Measurements from ENCODE around the gene ALDH3B2.

Gene ALDH3B2

GRCh38 chr11:67666676-67667489, 7.5 kb downstream of the ALDH3B2 start:
- no peak overlapping the region for H3K27ac ChIP-seq
- TF ChIP-seq ZFX (IDR thresholded peaks at IDR 0.05): no peak
- TF ChIP-seq, protein P1, sequence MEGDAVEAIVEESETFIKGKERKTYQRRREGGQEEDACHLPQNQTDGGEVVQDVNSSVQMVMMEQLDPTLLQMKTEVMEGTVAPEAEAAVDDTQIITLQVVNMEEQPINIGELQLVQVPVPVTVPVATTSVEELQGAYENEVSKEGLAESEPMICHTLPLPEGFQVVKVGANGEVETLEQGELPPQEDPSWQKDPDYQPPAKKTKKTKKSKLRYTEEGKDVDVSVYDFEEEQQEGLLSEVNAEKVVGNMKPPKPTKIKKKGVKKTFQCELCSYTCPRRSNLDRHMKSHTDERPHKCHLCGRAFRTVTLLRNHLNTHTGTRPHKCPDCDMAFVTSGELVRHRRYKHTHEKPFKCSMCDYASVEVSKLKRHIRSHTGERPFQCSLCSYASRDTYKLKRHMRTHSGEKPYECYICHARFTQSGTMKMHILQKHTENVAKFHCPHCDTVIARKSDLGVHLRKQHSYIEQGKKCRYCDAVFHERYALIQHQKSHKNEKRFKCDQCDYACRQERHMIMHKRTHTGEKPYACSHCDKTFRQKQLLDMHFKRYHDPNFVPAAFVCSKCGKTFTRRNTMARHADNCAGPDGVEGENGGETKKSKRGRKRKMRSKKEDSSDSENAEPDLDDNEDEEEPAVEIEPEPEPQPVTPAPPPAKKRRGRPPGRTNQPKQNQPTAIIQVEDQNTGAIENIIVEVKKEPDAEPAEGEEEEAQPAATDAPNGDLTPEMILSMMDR (conservative IDR thresholded peaks at IDR 0.05): no peak

DNA sequence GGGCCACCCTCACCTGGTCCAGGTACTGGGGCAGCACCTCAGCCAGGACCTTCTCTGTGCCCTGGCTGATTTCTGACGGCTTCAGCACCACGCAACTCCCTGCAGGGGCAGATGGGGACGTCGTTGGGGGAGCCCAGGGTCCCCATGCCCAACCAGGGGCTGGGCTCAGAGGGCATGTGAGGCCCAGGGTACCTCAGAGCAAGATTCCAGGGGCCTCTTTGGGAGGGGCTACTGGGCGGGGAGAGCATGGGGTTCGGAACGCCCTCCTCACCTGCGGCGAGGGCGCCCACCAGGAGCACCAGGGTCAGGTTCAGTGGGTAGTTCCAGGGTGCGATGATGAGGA, 8.1 kb downstream of the ALDH3B2 start:
- TF ChIP-seq, protein P1 (conservative IDR thresholded peaks at IDR 0.05): no peak
- TF ChIP-seq ZFX (IDR thresholded peaks at IDR 0.05): no peak
- no peak overlapping the region for H3K27ac ChIP-seq

- H3K27ac ChIP-seq: no peak overlapping the region
- TF ChIP-seq, protein P1 (conservative IDR thresholded peaks at IDR 0.05): no peak; the same call in 1 of the 2 replicates
- no peak for TF ChIP-seq ZFX (IDR thresholded peaks at IDR 0.05)
Measured at GRCh38 chr11:67665541-67666302, 8.7 kb downstream of the ALDH3B2 start.

GRCh38 chr11:67664696-67665540, 9.5 kb downstream of the ALDH3B2 start:
- TF ChIP-seq ZFX (IDR thresholded peaks at IDR 0.05): no peak
- TF ChIP-seq, protein P1 (conservative IDR thresholded peaks at IDR 0.05): no peak
- H3K27ac ChIP-seq: no peak overlapping the region

GRCh38 chr11:67664213-67664585, 10.2 kb downstream of the ALDH3B2 start:
- no peak for TF ChIP-seq ZFX (IDR thresholded peaks at IDR 0.05)
- TF ChIP-seq, protein P1 (conservative IDR thresholded peaks at IDR 0.05): no peak
- H3K27ac ChIP-seq: no peak overlapping the region

GRCh38 chr11:67663532-67664212, 10.8 kb downstream of the ALDH3B2 start:
- no peak overlapping the region for H3K27ac ChIP-seq
- TF ChIP-seq ZFX (IDR thresholded peaks at IDR 0.05): no peak
- TF ChIP-seq, protein P1 (conservative IDR thresholded peaks at IDR 0.05): no peak

Measured in C4-2B (cell line).